Upper lobe of left lung (tissue), 4 donors: Measurements from ENCODE around the gene TMEM250.

ENCODE experiments used
- CTCF ChIP-seq, 6 experiments: fragments of 450-650 bp in 4 of 6; fragments of 200-600 bp in 2 of 6; sonication (generic) in 2 of 6; IDR thresholded peaks; one replicate each; pipeline ENCODE4 v1.5.1; 2016 to 2019; ENCODE audit warnings: antibody characterized with exemption in 6 of 6
- POLR2A ChIP-seq, 4 donors: fragments of 450-650 bp; IDR thresholded peaks; one replicate each; pipeline ENCODE4 v1.5.1; 2016 to 2017; ENCODE audit warnings: antibody characterized with exemption in 4 of 4, mild to moderate bottlenecking in 2 of 4
- POLR2AphosphoS5 ChIP-seq, 2 donors: sonication (generic); formaldehyde crosslinking; IDR thresholded peaks; one replicate each; pipeline ENCODE4 v1.5.1; 2017; ENCODE audit warnings: antibody characterized with exemption in 2 of 2

GRCh38 chr9:136153381-136154065 is 34.8 kb upstream of the TMEM250 start:
- TF ChIP-seq CTCF (IDR thresholded peaks at IDR 0.05): no peak
- TF ChIP-seq POLR2A (IDR thresholded peaks at IDR 0.05): no peak
- TF ChIP-seq POLR2AphosphoS5 (IDR thresholded peaks at IDR 0.05): no peak
